ENCODE data around the gene TAS1R2. TPM values are rescaled to one million over a fixed set of nuclear protein-coding genes. Genes with fewer than 3 reads are reported as not detected.

Gene TAS1R2
- total RNA-seq, 2 donors from 2014 or later = not detected

GRCh38 chr1:18811733-18812452 lies 47.6 kb downstream of the TAS1R2 start:
- no peaks in the 10 kb centered on the region for H3K9me3 ChIP-seq (ENCODE audit: control insufficient read depth, low read length)
- Mint-ChIP-seq H3K27ac (no peak overlapping the region), H3K9me3 (no peaks in the 10 kb centered on the region), H3K27me3 (ENCODE audit: insufficient read depth) (peaks cover 15% of the 10 kb centered on the region), H3K36me3 (ENCODE audit: low read depth) (no peaks in the 10 kb centered on the region), H3K4me3 (no peak overlapping the region), H3K4me1 (no peaks in the 10 kb centered on the region)
- H3K27ac ChIP-seq (ENCODE audit: low read depth, low read length) = no peak overlapping the region
- no peak for DNase-seq
- no peak overlapping the region for H3K9ac ChIP-seq (ENCODE audit: extremely low read depth, low read length, poor library complexity, severe bottlenecking)
- peaks cover 5% of the 10 kb centered on the region for H3K27me3 ChIP-seq (ENCODE audit: control insufficient read depth, insufficient read depth, low read length, poor library complexity, severe bottlenecking)
- no peaks in the 10 kb centered on the region for H3K36me3 ChIP-seq (ENCODE audit: control insufficient read depth, insufficient read depth, low read length)
- TF ChIP-seq CTCF (conservative IDR thresholded peaks at IDR 0.05) = no peak
- H3K4me3 ChIP-seq (ENCODE audit: low read length) = no peak overlapping the region
- WGBS, 2 experiments (ENCODE audit: insufficient coverage in 1 of 2, insufficient read length in 1 of 2) = 86 to 92% methylated on average over 6 to 7 of the region's 7 CpGs
- H3K4me1 ChIP-seq (ENCODE audit: control insufficient read depth, insufficient read depth, low read length) = no peaks in the 10 kb centered on the region

- Mint-ChIP-seq H3K4me3 (no peak overlapping the region), H3K27me3 (ENCODE audit: insufficient read depth) (peaks cover 16% of the 10 kb centered on the region)
- no peak for TF ChIP-seq CTCF (conservative IDR thresholded peaks at IDR 0.05)
These were observed 49.2 kb downstream of the TAS1R2 start for GRCh38 chr1:18809953-18810899.

GRCh38 chr1:18808550-18808949 lies 50.9 kb downstream of the TAS1R2 start:
- H3K27me3 Mint-ChIP-seq (ENCODE audit: insufficient read depth) = peaks cover 21% of the 10 kb centered on the region

More at GRCh38 chr1:18809953-18810899, 49.2 kb downstream of the TAS1R2 start:
- Mint-ChIP-seq H3K27ac (no peak overlapping the region), H3K9me3 (no peaks in the 10 kb centered on the region), H3K36me3 (ENCODE audit: low read depth) (no peaks in the 10 kb centered on the region), H3K4me1 (no peaks in the 10 kb centered on the region)
- 84 to 100% methylated on average over 6 to 16 of the region's 16 CpGs for WGBS, 2 experiments (ENCODE audit: insufficient coverage in 1 of 2, insufficient read length in 1 of 2)
- Histone ChIP-seq H3K4me1 (ENCODE audit: control insufficient read depth, insufficient read depth, low read length) (no peaks in the 10 kb centered on the region), H3K27me3 (ENCODE audit: control insufficient read depth, insufficient read depth, low read length, poor library complexity, severe bottlenecking) (peaks cover 5% of the 10 kb centered on the region), H3K36me3 (ENCODE audit: control insufficient read depth, insufficient read depth, low read length) (no peaks in the 10 kb centered on the region), H3K4me3 (ENCODE audit: low read length) (no peak overlapping the region), H3K9ac (ENCODE audit: extremely low read depth, low read length, poor library complexity, severe bottlenecking) (no peak overlapping the region), H3K9me3 (ENCODE audit: control insufficient read depth, low read length) (no peaks in the 10 kb centered on the region), H3K27ac (ENCODE audit: low read depth, low read length) (no peak overlapping the region)
- DNase-seq = no peak

More at GRCh38 chr1:18808550-18808949, 50.9 kb downstream of the TAS1R2 start:
- Mint-ChIP-seq H3K27ac (no peak overlapping the region), H3K4me3 (no peak overlapping the region), H3K9me3 (no peaks in the 10 kb centered on the region), H3K36me3 (ENCODE audit: low read depth) (no peaks in the 10 kb centered on the region), H3K4me1 (no peaks in the 10 kb centered on the region)
- Histone ChIP-seq H3K27me3 (ENCODE audit: control insufficient read depth, insufficient read depth, low read length, poor library complexity, severe bottlenecking) (peaks cover 5% of the 10 kb centered on the region), H3K4me3 (ENCODE audit: low read length) (no peak overlapping the region), H3K4me1 (ENCODE audit: control insufficient read depth, insufficient read depth, low read length) (no peaks in the 10 kb centered on the region), H3K27ac (ENCODE audit: low read depth, low read length) (no peak overlapping the region), H3K36me3 (ENCODE audit: control insufficient read depth, insufficient read depth, low read length) (no peaks in the 10 kb centered on the region), H3K9ac (ENCODE audit: extremely low read depth, low read length, poor library complexity, severe bottlenecking) (no peak overlapping the region), H3K9me3 (ENCODE audit: control insufficient read depth, low read length) (no peaks in the 10 kb centered on the region)
- no peak for DNase-seq
- WGBS, 2 experiments (ENCODE audit: insufficient coverage in 1 of 2, insufficient read length in 1 of 2) = 50 to 76% methylated on average over 1 to 8 of the region's 8 CpGs
- TF ChIP-seq CTCF (conservative IDR thresholded peaks at IDR 0.05) = no peak
